ENCODE measurements around the gene DUSP16.
"Not testable (repeated sequence)": the region's sequence is repeated elsewhere in the genome, so short reads cannot be mapped to it uniquely, and the experiment has no call there.

The DUSP16 gene

DNA sequence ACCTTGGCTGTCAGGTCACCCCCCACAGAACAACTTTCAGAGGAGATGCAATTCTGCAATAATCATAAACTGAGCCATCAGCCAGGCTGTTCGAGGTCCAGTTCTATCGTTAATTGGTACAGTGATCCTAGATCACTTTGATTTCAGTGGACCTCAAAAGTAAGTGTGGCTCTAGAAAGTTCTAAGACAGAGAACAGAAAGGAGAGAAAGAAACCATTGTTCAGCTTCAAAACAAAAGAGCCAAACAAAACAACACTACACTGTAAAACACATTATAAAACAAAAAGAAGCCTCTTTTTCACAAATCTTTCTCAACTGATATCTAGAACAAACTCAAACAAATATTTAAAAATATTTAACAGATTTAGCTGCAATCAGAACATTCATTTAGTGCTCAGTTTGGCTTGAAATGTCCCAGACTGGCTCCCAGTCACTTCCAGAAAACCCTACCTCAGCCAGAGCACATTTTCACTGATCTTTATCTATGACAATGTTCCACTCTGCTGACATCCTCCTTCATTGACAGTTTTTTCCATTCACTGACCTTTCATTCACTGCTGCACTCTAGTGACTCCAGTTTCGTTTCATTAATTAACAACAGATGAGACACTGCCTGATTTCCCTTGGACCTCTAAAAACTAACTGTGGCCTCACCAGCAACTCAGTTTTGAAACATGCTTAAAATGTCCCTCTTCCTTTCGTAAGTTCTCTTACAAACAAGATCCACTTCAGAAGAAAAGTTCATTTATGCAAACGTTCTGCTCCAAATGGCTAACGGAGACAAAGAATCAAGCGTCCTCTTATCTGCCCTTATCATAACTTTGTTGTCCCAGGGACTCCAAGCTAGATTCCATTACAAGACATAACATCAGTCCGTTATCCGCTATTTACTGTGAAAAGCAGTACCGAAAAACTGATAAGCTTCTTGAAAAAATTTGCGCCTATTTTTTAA is 56.8 kb downstream of the DUSP16 start:
- Histone ChIP-seq H3K27ac (peak overlapping the region; percentile 42 to 81), H3K4me3 (peak overlapping the region; percentile 59)
- TF ChIP-seq CTCF (IDR thresholded peaks at IDR 0.05) = no peak
- no peak for DNase-seq (ENCODE audit: low spot score)

GRCh38 chr12:12503384-12504078 is 59.1 kb downstream of the DUSP16 start:
- no peak overlapping the region for H3K27ac ChIP-seq
- H3K4me3 ChIP-seq = no peak overlapping the region
- no peak for DNase-seq (ENCODE audit: low spot score)
- no peak for TF ChIP-seq CTCF (IDR thresholded peaks at IDR 0.05)

DNA sequence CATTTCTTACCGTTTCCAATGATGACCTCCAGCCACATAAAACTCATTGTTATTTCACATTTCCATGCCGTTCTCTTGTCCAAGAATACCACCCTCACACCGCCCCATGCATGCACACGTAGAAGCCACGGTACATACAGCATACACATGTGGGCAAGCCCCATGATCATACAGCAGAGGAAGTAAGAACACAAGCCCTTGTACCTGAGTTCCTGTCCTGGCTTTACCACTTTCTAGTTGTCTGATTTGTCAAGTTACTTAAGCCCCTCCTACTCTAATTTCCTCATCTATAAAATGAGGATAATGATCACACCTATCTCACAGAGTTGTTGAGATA is 59.9 kb downstream of the DUSP16 start:
- Histone ChIP-seq H3K4me3 (no peak overlapping the region), H3K27ac (no peak overlapping the region)
- no peak for DNase-seq (ENCODE audit: low spot score)
- no peak for TF ChIP-seq CTCF (IDR thresholded peaks at IDR 0.05)

GRCh38 chr12:12502130-12502814 is 60.4 kb downstream of the DUSP16 start:
- H3K27ac ChIP-seq; DNase-seq (ENCODE audit: low spot score); H3K4me3 ChIP-seq: not testable (repeated sequence)

- no peak for DNase-seq (ENCODE audit: low spot score)
- Histone ChIP-seq H3K27ac (no peak overlapping the region), H3K4me3 (no peak overlapping the region)
- TF ChIP-seq CTCF (IDR thresholded peaks at IDR 0.05) = no peak
These were observed 61.5 kb downstream of the DUSP16 start for GRCh38 chr12:12501121-12501520.

DNA sequence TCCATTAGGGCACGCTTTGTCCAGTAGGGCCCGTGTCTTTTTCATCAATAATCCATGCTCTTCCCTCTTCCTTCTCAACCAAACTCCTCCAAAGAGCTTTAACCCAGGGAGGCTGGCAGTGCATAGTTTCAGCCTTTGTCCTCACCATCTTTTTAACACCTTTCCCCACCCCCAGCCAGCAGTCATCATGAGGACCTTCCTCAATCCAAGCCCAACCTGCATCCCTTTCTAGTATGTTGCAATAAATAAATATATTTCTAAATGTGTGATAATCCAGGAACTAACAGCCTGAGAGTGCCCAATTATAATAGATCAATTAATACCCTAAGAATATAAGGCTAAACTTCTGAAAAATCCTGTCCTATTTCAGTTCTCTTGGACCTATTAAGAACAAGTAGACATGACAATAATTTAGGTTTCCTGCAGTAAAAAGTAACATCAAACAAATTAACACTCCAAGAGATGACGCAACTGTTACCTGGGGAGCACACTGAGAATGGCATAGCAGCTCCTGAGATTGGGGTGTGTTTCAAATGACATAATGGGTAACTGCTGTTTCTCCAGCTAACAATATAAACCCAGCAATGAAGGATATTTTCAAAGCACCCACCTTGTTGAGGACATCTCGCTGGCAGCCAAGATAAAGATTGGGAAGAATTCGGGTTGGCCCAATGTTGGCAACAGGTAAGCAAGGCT is 62.6 kb downstream of the DUSP16 start:
- Histone ChIP-seq H3K27ac (no peak overlapping the region), H3K4me3 (no peak overlapping the region)
- no peak for TF ChIP-seq CTCF (IDR thresholded peaks at IDR 0.05)
- no peak for DNase-seq (ENCODE audit: low spot score)

DNA sequence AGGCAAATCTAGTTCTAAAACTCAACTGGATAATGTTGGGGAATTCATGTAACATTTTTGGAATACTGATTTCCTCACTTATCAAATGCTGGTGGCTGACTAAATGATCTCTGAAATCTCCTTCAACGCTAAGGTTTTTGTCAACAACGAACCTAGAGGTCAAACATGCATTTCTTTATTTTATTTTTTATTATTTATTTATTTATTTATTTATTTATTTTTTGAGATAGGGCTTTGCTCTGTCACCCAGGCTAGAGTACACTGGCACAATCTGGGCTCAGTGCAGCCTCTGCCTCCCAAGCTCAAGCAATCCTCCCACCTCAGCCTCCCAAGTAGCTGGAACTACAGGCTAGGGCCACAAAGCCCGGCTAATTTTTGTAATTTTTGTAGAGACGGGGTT is 64.5 kb downstream of the DUSP16 start:
- no peak overlapping the region for H3K27ac ChIP-seq
- no peak for DNase-seq (ENCODE audit: low spot score)
- no peak for TF ChIP-seq CTCF (IDR thresholded peaks at IDR 0.05)
- H3K4me3 ChIP-seq = no peak overlapping the region
